ENCODE data around the gene CEP85. TPM values are rescaled to one million over a fixed set of nuclear protein-coding genes. Genes with fewer than 3 reads are reported as not detected.

The CEP85 gene
- total and polyA plus RNA-seq, 10 of the 15 experiments (the other 5 are each of a cell fraction or from before 2014, with no cell fraction given), result 8.4 to 26.8 (median 21.5) TPM

DNA sequence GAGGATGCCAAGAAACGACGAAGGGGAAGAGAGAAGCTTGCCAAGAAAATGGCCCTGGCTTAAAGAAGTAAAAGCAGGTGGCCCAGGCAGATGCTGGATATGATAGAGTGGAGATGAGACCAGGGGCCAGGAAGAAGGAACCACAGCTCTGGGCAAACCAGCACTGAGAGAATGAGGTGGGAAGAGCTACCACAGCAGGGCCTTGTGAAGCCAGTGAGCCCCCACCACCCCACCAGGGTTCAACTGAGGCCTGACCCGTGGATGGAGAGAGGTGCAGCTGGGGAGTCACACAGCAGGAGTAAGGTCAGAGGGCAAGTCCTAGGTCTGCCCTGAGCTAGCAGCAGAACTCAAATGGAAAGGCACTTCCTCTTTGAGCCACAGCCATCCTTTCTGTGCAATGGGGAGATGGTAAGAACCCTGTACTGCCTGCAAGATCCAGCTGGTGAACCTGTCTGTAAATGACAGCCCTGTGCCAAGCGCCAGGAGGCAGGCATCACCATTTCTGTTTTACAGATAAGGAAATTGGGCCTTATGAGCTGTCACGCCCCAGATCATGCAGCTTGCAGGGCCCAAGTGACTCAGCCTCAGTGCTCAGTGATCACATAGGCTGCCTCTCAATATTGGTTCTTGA lies 54.4 kb downstream of the CEP85 start:
- FAIRE-seq, result peak; percentile 57
- BruUV-seq (replicated peaks), result no TSS peak
- in situ Hi-C loops (cut with MboI), result loop anchor here (5.0 kb wide), 1 partner anchor 34 kb away; no protein-coding TSS in a partner anchor

More for the DNA sequence above, 54.4 kb downstream of the CEP85 start:
- H3K36me3 ChIP-seq (ENCODE audit: control insufficient read depth in 2 of 2, insufficient read depth in 2 of 2, low read length in 1 of 2), result peaks cover 0 to 2% of the 10 kb centered on the region in 2 experiments; a peak in 1 of 4 replicates
- H3K9me3 ChIP-seq (replicated peaks; ENCODE audit: control insufficient read depth, insufficient read depth, low read length), result no peaks in the 10 kb centered on the region
- TF ChIP-seq IRF4 (IDR thresholded peaks at IDR 0.05; ENCODE audit: low read depth, low read length), result no peak
- peak; percentile 71 for TF ChIP-seq NR2F1 (conservative IDR thresholded peaks at IDR 0.05)
- TF ChIP-seq, protein P1, sequence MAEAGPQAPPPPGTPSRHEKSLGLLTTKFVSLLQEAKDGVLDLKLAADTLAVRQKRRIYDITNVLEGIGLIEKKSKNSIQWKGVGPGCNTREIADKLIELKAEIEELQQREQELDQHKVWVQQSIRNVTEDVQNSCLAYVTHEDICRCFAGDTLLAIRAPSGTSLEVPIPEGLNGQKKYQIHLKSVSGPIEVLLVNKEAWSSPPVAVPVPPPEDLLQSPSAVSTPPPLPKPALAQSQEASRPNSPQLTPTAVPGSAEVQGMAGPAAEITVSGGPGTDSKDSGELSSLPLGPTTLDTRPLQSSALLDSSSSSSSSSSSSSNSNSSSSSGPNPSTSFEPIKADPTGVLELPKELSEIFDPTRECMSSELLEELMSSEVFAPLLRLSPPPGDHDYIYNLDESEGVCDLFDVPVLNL (IDR thresholded peaks at IDR 0.05; ENCODE audit: low read depth, low read length), result no peak
- TF ChIP-seq KAT2A (conservative IDR thresholded peaks at IDR 0.05; ENCODE audit: control insufficient read depth, low read depth, low read length), result no peak
- 0 out of 2 replicates have a peak, but pooled peaks have one; percentile 1 for TF ChIP-seq EED (IDR thresholded peaks at IDR 0.05; ENCODE audit: low read depth)
- TF ChIP-seq NR2C2 (IDR thresholded peaks at IDR 0.05; ENCODE audit: borderline replicate concordance, control insufficient read depth, insufficient read length, low read depth), result peak; percentile 60
- TF ChIP-seq HDGF (IDR thresholded peaks at IDR 0.05), result peak; percentile 31; the same call in 1 of the 2 replicates
- TF ChIP-seq PAX5 (IDR thresholded peaks at IDR 0.05; ENCODE audit: borderline replicate concordance, low read depth, low read length), result no peak
- peak; percentile 58; the same call in 1 of the 2 replicates for TF ChIP-seq NR2C1 (IDR thresholded peaks at IDR 0.05)
- 0 out of 2 replicates have a peak, but pooled peaks have one; percentile 9 for TF ChIP-seq MTA2 (IDR thresholded peaks at IDR 0.05; ENCODE audit: low read depth)
- peak; percentile 28; the same call in 1 of the 2 replicates for TF ChIP-seq PKNOX1 (IDR thresholded peaks at IDR 0.05)
- TF ChIP-seq DPF2 (IDR thresholded peaks at IDR 0.05), result 0 out of 2 replicates have a peak, but pooled peaks have one; percentile 13
- TF ChIP-seq CREM (IDR thresholded peaks at IDR 0.05; ENCODE audit: low read depth), result 0 out of 2 replicates have a peak, but pooled peaks have one; percentile 16
- peak; percentile 90 for TF ChIP-seq SPI1 (IDR thresholded peaks at IDR 0.05; ENCODE audit: borderline replicate concordance, insufficient read depth, low read depth, low read length)
- no peak for TF ChIP-seq SREBF1 (IDR thresholded peaks at IDR 0.05; ENCODE audit: low read length)
- TF ChIP-seq POU2F2 (IDR thresholded peaks at IDR 0.05; ENCODE audit: borderline replicate concordance, low read depth, low read length), result no peak
- no peak for TF ChIP-seq CBFB (IDR thresholded peaks at IDR 0.05; ENCODE audit: low read depth)
- ChIA-PET POLR2A (interaction anchor here (0.5 to 9.2 kb wide), 11 partner anchors 9 to 339 kb away, joined by 3 to 253 read pairs (median 7); partner anchors contain the start of genes CD52, SH3BGRL3 and UBXN11), CTCF (interaction anchor here (0.7 to 18.0 kb wide), 22 partner anchors 9 to 579 kb away, joined by 3 to 879 read pairs (median 6); partner anchors contain the start of genes CD52, CEP85, DHDDS and PAFAH2), SMC1A (ENCODE audit: uncharacterized antibody, unreplicated experiment) (interaction anchor here (0.7 to 11.1 kb wide), 16 partner anchors 8 to 144 kb away, joined by 3 to 474 read pairs (median 5); partner anchors contain the start of genes CD52, DHDDS and SH3BGRL3), RAD21 (ENCODE audit: unreplicated experiment) (interaction anchor here (0.5 to 8.7 kb wide), 18 partner anchors 9 to 185 kb away, joined by 3 to 477 read pairs (median 4); partner anchors contain the start of genes CD52, CEP85, DHDDS and SH3BGRL3)
- H3K79me2 ChIP-seq (ENCODE audit: control insufficient read depth, insufficient read depth, low read length), result no peaks in the 10 kb centered on the region
- H3K27me3 ChIP-seq (replicated peaks in 1 of 2; ENCODE audit: control insufficient read depth in 2 of 2, insufficient read depth in 2 of 2, low read length in 1 of 2), result no peaks in the 10 kb centered on the region
- intact Hi-C loops (cut with micrococcal nuclease; ENCODE audit: unreplicated experiment), result no loop called here
- H3K4me1 ChIP-seq (ENCODE audit: control insufficient read depth, insufficient read depth, low read length), result peaks cover 75% of the 10 kb centered on the region
- no peaks in the 10 kb centered on the region for H4K20me1 ChIP-seq (ENCODE audit: control insufficient read depth, insufficient read depth)
- H3K4me3 ChIP-seq, result no peak overlapping the region
- peak overlapping the region; percentile 63 for H2AFZ ChIP-seq (ENCODE audit: control insufficient read depth, low read depth, low read length)
- ATAC-seq (peak; percentile 25), DNase-seq (ENCODE audit: low read depth, low spot score) (no peak)
- H3K4me2 ChIP-seq (ENCODE audit: control insufficient read depth, insufficient read depth), result no peak overlapping the region
- peak overlapping the region; percentile 86 for H3K27ac ChIP-seq (ENCODE audit: control insufficient read depth, insufficient read depth)
- 11% methylated on average over 5 of the region's 5 CpGs for WGBS (ENCODE audit: insufficient coverage, insufficient replicate concordance, low lambda C conversion rate, missing lambda C conversion rate)
- H3K9ac ChIP-seq (ENCODE audit: control insufficient read depth, insufficient read depth, low read length), result peak overlapping the region; percentile 39; the same call in 1 of the 2 replicates
